Progenitor cell of endocrine pancreas (in vitro differentiated cells): ENCODE measurements around the gene SHTN1. TPM values are rescaled to one million over a fixed set of nuclear protein-coding genes. Genes with fewer than 3 reads are reported as not detected.

ENCODE experiments used
- DNase-seq: peaks from one replicate; pipeline ENCODE4 v3.0.0; 2021; ENCODE audit warnings: low spot score; ENCODE audit not compliant: unreplicated experiment
- H3K27ac Mint-ChIP-seq: 2 replicates; pipeline ENCODE4 v1.8.0; 2021; ENCODE audit warnings: mild to moderate bottlenecking, moderate library complexity, mixed read lengths
- H3K27me3 Mint-ChIP-seq: 2 replicates; pipeline ENCODE4 v1.8.0; 2021; ENCODE audit warnings: mixed read lengths
- H3K36me3 Mint-ChIP-seq: 2 replicates; pipeline ENCODE4 v1.8.0; 2022; ENCODE audit warnings: mixed read lengths; ENCODE audit not compliant: insufficient read depth
- H3K4me1 Mint-ChIP-seq: 2 replicates; pipeline ENCODE4 v1.8.0; 2021; ENCODE audit warnings: low read depth, mixed read lengths
- H3K4me3 Mint-ChIP-seq: 2 replicates; pipeline ENCODE4 v1.8.0; 2021; ENCODE audit warnings: low read depth, mild to moderate bottlenecking, moderate library complexity, mixed read lengths
- H3K9me3 Mint-ChIP-seq: 2 replicates; pipeline ENCODE4 v1.8.0; 2021; ENCODE audit warnings: low read depth, mixed read lengths
- CTCF ChIP-seq: fragments of 200-600 bp; sonication (generic); IDR thresholded peaks from one replicate; pipeline ENCODE4 v1.5.0; 2021; ENCODE audit warnings: antibody characterized with exemption, mild to moderate bottlenecking; ENCODE audit not compliant: unreplicated experiment
- total RNA-seq: library from RNA; stranded (reverse); gene quantifications from 2 replicates; pipeline ENCODE4 v1.2.1, GENCODE V29; 2021

The SHTN1 gene
- total RNA-seq, 1 donor from 2014 or later: 46.9 TPM

GRCh38 chr10:117001144-117001543 is 3.8 kb downstream of the SHTN1 start:
- Mint-ChIP-seq H3K27me3 (no peaks in the 10 kb centered on the region), H3K27ac (no peak overlapping the region), H3K9me3 (no peaks in the 10 kb centered on the region), H3K4me1 (peaks cover 13% of the 10 kb centered on the region), H3K36me3 (peaks cover 7% of the 10 kb centered on the region), H3K4me3 (no peak overlapping the region)
- DNase-seq: no peak
- no peak for TF ChIP-seq CTCF

- DNase-seq: no peak
- H3K9me3 Mint-ChIP-seq: no peaks in the 10 kb centered on the region
- H3K4me3 Mint-ChIP-seq: no peak overlapping the region
- H3K27me3 Mint-ChIP-seq: no peaks in the 10 kb centered on the region
- H3K36me3 Mint-ChIP-seq: peaks cover 7% of the 10 kb centered on the region
- H3K27ac Mint-ChIP-seq: no peak overlapping the region
- TF ChIP-seq CTCF: no peak
- peaks cover 9% of the 10 kb centered on the region for H3K4me1 Mint-ChIP-seq
These were observed 4.4 kb downstream of the SHTN1 start for GRCh38 chr10:117000580-117000979.

DNA sequence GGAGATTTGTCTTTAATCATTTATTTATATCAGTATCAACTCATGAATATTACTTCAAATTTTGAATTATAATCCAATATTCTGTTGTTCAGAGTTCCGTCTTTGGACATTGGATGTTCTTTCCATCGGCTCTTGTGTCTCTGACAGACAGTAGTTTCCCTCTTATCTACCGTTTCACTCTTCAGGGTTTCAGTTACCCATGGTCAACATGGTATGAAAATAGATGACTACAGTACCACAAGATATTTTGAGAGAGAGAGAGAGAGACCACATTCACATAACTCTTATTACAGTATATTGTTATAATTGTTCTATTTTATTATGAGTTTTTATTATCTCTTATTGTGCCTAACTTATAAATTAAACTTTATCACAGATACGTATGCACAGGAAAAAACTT is 6.8 kb downstream of the SHTN1 start:
- Mint-ChIP-seq H3K36me3 (peaks cover 6% of the 10 kb centered on the region), H3K4me1 (no peaks in the 10 kb centered on the region), H3K27ac (no peak overlapping the region), H3K4me3 (no peak overlapping the region), H3K9me3 (no peaks in the 10 kb centered on the region), H3K27me3 (no peaks in the 10 kb centered on the region)
- no peak for TF ChIP-seq CTCF
- DNase-seq: no peak

GRCh38 chr10:116997015-116997414 is 8.0 kb downstream of the SHTN1 start:
- Mint-ChIP-seq H3K27ac (no peak overlapping the region), H3K9me3 (no peaks in the 10 kb centered on the region), H3K36me3 (peaks cover 8% of the 10 kb centered on the region), H3K27me3 (no peaks in the 10 kb centered on the region), H3K4me1 (no peaks in the 10 kb centered on the region), H3K4me3 (no peak overlapping the region)
- no peak for DNase-seq
- no peak for TF ChIP-seq CTCF

DNA sequence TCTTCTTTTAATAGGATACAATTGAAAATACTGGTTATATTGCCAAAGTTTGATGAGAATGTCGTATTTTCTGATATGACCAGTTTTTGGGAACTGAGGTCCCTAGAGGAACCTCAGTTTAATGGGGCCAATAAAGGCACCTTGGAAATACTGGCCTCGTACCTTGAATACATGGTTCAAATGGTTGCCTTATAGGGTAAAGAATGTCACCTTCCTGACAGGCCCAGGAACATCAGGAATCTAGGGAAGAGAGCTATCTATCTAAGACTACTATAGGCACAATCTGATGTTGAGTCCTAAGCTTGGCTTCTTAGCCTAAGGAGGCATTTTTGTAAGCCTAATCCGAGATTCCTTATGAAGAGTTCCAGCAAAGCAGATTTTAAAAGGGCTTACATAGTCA is 9.3 kb downstream of the SHTN1 start:
- H3K9me3 Mint-ChIP-seq: no peaks in the 10 kb centered on the region
- no peak overlapping the region for H3K4me3 Mint-ChIP-seq
- H3K27ac Mint-ChIP-seq: no peak overlapping the region
- TF ChIP-seq CTCF: no peak
- H3K27me3 Mint-ChIP-seq: no peaks in the 10 kb centered on the region
- DNase-seq: no peak
- peaks cover 10% of the 10 kb centered on the region for H3K36me3 Mint-ChIP-seq
- peaks cover under 1% of the 10 kb centered on the region for H3K4me1 Mint-ChIP-seq
